ENCODE data around the gene BANK1. TPM values are rescaled to one million over a fixed set of nuclear protein-coding genes. Genes with fewer than 3 reads are reported as not detected.

BANK1 gene
- total and polyA plus RNA-seq, 10 of the 15 experiments (the other 5 are each of a cell fraction or from before 2014, with no cell fraction given), result 0.13 to 2.1 (median 0.42) TPM

- TF ChIP-seq CUX1 (IDR thresholded peaks at IDR 0.05; ENCODE audit: insufficient replicate concordance, low read depth, low read length) (no peak), POLR2AphosphoS2 (IDR thresholded peaks at IDR 0.05; ENCODE audit: low read depth, low read length) (no peak), MTA3 (IDR thresholded peaks at IDR 0.05; ENCODE audit: borderline replicate concordance, low read length) (no peak), CHD1 (IDR thresholded peaks at IDR 0.05; ENCODE audit: low read depth, low read length) (no peak)
Observed at GRCh38 chr4:102042871-102043802, 252.6 kb downstream of the BANK1 start (continued).

GRCh38 chr4:102047616-102048015, 257.1 kb downstream of the BANK1 start:
- Histone ChIP-seq H3K27me3 (replicated peaks in 1 of 2; ENCODE audit: control insufficient read depth in 2 of 2, insufficient read depth in 2 of 2, low read length in 1 of 2) (no peaks in the 10 kb centered on the region), H3K9ac (ENCODE audit: control insufficient read depth, insufficient read depth, low read length) (no peak overlapping the region), H3K27ac (ENCODE audit: control insufficient read depth, insufficient read depth) (no peak overlapping the region), H3K9me3 (replicated peaks; ENCODE audit: control insufficient read depth, insufficient read depth, low read length) (no peaks in the 10 kb centered on the region), H2AFZ (ENCODE audit: control insufficient read depth, low read depth, low read length) (no peak overlapping the region), H3K4me3 (no peak overlapping the region), H4K20me1 (ENCODE audit: control insufficient read depth, insufficient read depth) (no peaks in the 10 kb centered on the region), H3K4me2 (ENCODE audit: control insufficient read depth, insufficient read depth) (no peak overlapping the region), H3K4me1 (ENCODE audit: control insufficient read depth, insufficient read depth, low read length) (no peaks in the 10 kb centered on the region), H3K36me3 (ENCODE audit: control insufficient read depth in 2 of 2, insufficient read depth in 2 of 2, low read length in 1 of 2) (no peaks in the 10 kb centered on the region), H3K79me2 (ENCODE audit: control insufficient read depth, insufficient read depth, low read length) (no peaks in the 10 kb centered on the region)
- ChIA-PET RAD21 (ENCODE audit: unreplicated experiment) (no interaction called here), CTCF (no interaction called here), POLR2A (no interaction called here), SMC1A (ENCODE audit: uncharacterized antibody, unreplicated experiment) (no interaction called here)
- in situ Hi-C loops (cut with MboI), result no loop called here
- no TSS peak for BruUV-seq (replicated peaks)
- FAIRE-seq, result no peak
- intact Hi-C loops (cut with micrococcal nuclease; ENCODE audit: unreplicated experiment), result no loop called here
- 0% methylated on average over 2 of the region's 2 CpGs for WGBS (ENCODE audit: insufficient coverage, insufficient replicate concordance, low lambda C conversion rate, missing lambda C conversion rate)
- ATAC-seq, result no peak
- TF ChIP-seq NFXL1 (IDR thresholded peaks at IDR 0.05; ENCODE audit: borderline replicate concordance), result no peak
- DNase-seq (ENCODE audit: low read depth, low spot score), result no peak

All from GM12878 (cell line).